ENCODE results near the gene PIGC.

DNA sequence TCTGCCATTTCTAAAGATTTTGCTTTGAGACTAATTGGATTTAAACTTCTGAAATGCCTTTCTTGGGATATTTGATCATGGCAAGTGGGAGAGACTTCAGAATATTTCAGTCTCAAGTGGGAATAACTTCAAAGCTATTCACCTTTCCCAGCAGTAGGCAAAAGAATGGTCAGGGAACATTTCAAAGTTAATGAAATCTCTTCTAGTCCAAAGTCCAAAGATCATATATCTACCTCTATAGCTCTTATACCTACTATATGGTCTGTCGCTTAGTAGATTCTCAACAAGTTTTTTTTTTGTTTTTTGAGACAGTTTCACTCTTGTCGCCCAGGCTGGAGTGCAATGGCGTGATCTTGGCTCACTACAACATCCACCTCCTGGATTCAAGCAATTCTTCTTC lies 44.5 kb upstream of the PIGC start:
- no peak for TF ChIP-seq POLR2A (IDR thresholded peaks at IDR 0.05; ENCODE audit: low read depth, low read length)
- no peak for TF ChIP-seq POLR2AphosphoS5 (IDR thresholded peaks at IDR 0.05; ENCODE audit: low read depth, low read length)
- TF ChIP-seq TAF1 (IDR thresholded peaks at IDR 0.05; ENCODE audit: low read depth, low read length) = no peak
- TF ChIP-seq PAX5 (IDR thresholded peaks at IDR 0.05; ENCODE audit: insufficient read depth, low read length, severe bottlenecking) = no peak
- TF ChIP-seq POU2F2 (IDR thresholded peaks at IDR 0.05; ENCODE audit: low read depth, low read length) = no peak
- no peak for TF ChIP-seq SPI1 (IDR thresholded peaks at IDR 0.05; ENCODE audit: low read depth, low read length)
